Neural progenitor cell (in vitro differentiated cells): ENCODE measurements around the gene DCAF5. TPM values are rescaled to one million over a fixed set of nuclear protein-coding genes. Genes with fewer than 3 reads are reported as not detected.

Source experiments
- DNase-seq: peaks from one replicate; pipeline ENCODE4 v3.0.0-alpha.2; 2016; ENCODE audit warnings: low spot score
- H2AFZ ChIP-seq: fragments of 200-600 bp; sonication (generic); replicated peaks from 2 replicates; pipeline ENCODE4 v1.6.1; 2016; ENCODE audit warnings: antibody characterized with exemption
- H3F3A ChIP-seq: fragments of 200-600 bp; sonication (generic); 2 replicates; pipeline ENCODE4 v1.6.1; 2016; ENCODE audit warnings: antibody characterized with exemption, low read depth
- H3K27ac ChIP-seq: fragments of 200-600 bp; sonication (generic); 2 replicates; pipeline ENCODE4 v1.5.1; 2016; ENCODE audit warnings: mild to moderate bottlenecking
- H3K27me3 ChIP-seq: fragments of 200-600 bp; sonication (generic); 2 replicates; pipeline ENCODE4 v1.6.1; 2016; ENCODE audit warnings: mild to moderate bottlenecking, moderate library complexity
- H3K36me3 ChIP-seq: fragments of 200-600 bp; sonication (generic); 2 replicates; pipeline ENCODE4 v1.5.1; 2016
- H3K4me1 ChIP-seq: fragments of 200-600 bp; sonication (generic); 2 replicates; pipeline ENCODE4 v1.6.1; 2016; ENCODE audit warnings: mixed run types
- H3K4me2 ChIP-seq: fragments of 200-600 bp; sonication (generic); 2 replicates; pipeline ENCODE4 v1.6.1; 2016
- H3K4me3 ChIP-seq: fragments of 200-600 bp; sonication (generic); 2 replicates; pipeline ENCODE4 v1.5.1; 2016
- H3K79me2 ChIP-seq: fragments of 200-600 bp; sonication (generic); 2 replicates; pipeline ENCODE4 v1.6.1; 2016; ENCODE audit warnings: low read depth
- H3K9ac ChIP-seq: fragments of 200-600 bp; sonication (generic); 2 replicates; pipeline ENCODE4 v1.6.1; 2016
- H3K9me3 ChIP-seq: fragments of 200-600 bp; sonication (generic); 2 replicates; pipeline ENCODE4 v1.5.1; 2016; ENCODE audit warnings: low read depth
- H4K20me1 ChIP-seq: fragments of 200-600 bp; sonication (generic); 2 replicates; pipeline ENCODE4 v1.6.1; 2016; ENCODE audit warnings: low read depth
- H3K27ac Mint-ChIP-seq: 3 replicates; pipeline ENCODE4 v1.8.0; 2021; ENCODE audit warnings: mixed read lengths
- H3K27me3 Mint-ChIP-seq: 2 replicates; pipeline ENCODE4 v1.8.0; 2022; ENCODE audit warnings: low read depth, mild to moderate bottlenecking, inconsistent platforms, moderate library complexity, mixed read lengths; ENCODE audit not compliant: insufficient read depth
- H3K36me3 Mint-ChIP-seq: 3 replicates; pipeline ENCODE4 v1.8.0; 2021; ENCODE audit warnings: mixed read lengths
- H3K4me1 Mint-ChIP-seq: 3 replicates; pipeline ENCODE4 v1.8.0; 2021; ENCODE audit warnings: mixed read lengths
- H3K4me3 Mint-ChIP-seq: 3 replicates; pipeline ENCODE4 v1.8.0; 2021; ENCODE audit warnings: mild to moderate bottlenecking, moderate library complexity, mixed read lengths
- H3K9me3 Mint-ChIP-seq: 3 replicates; pipeline ENCODE4 v1.8.0; 2020; ENCODE audit warnings: mixed read lengths
- CTCF ChIP-seq: fragments of 200-600 bp; sonication (generic); IDR thresholded peaks from 2 replicates; pipeline ENCODE4 v1.5.1; 2017; ENCODE audit warnings: antibody characterized with exemption, mild to moderate bottlenecking
- EZH2 ChIP-seq: fragments of 200-600 bp; sonication (generic); IDR thresholded peaks from 2 replicates; pipeline ENCODE4 v1.6.1; 2017; ENCODE audit warnings: antibody characterized with exemption, mild to moderate bottlenecking, moderate library complexity
- EZH2phosphoT487 ChIP-seq: fragments of 200-600 bp; sonication (generic); IDR thresholded peaks from 2 replicates; pipeline ENCODE4 v1.6.1; 2017; ENCODE audit warnings: antibody characterized with exemption
- total RNA-seq: library from RNA; depleted of rRNA; stranded (reverse); fragments of >200 nt; gene quantifications from 2 replicates; pipeline ENCODE4 v1.2.3, GENCODE V29; 2015; ENCODE audit warnings: low replicate concordance

Gene DCAF5
- total RNA-seq, 1 donor from 2014 or later: 22.4 TPM

GRCh38 chr14:69097974-69098373, 54.9 kb downstream of the DCAF5 start:
- Mint-ChIP-seq H3K27me3 (no peaks in the 10 kb centered on the region), H3K9me3 (no peaks in the 10 kb centered on the region), H3K27ac (peak overlapping the region; percentile 14), H3K4me3 (no peak overlapping the region), H3K4me1 (peaks cover 49% of the 10 kb centered on the region), H3K36me3 (peaks cover 20% of the 10 kb centered on the region)
- Histone ChIP-seq H3K36me3 (peaks cover 2% of the 10 kb centered on the region), H3K4me2 (peak overlapping the region; percentile 31), H3K9me3 (no peaks in the 10 kb centered on the region), H3K4me1 (peaks cover 43% of the 10 kb centered on the region), H2AFZ (no peak overlapping the region), H3K79me2 (no peaks in the 10 kb centered on the region), H4K20me1 (peaks cover 16% of the 10 kb centered on the region), H3F3A (peaks cover 47% of the 10 kb centered on the region), H3K4me3 (no peak overlapping the region), H3K9ac (no peak overlapping the region), H3K27ac (peak overlapping the region; percentile 57), H3K27me3 (no peaks in the 10 kb centered on the region)
- peak; percentile 57 for DNase-seq
- TF ChIP-seq CTCF (no peak), EZH2 (no peak)

GRCh38 chr14:69096781-69097475, 56.0 kb downstream of the DCAF5 start:
- Histone ChIP-seq H2AFZ (no peak overlapping the region), H3K27me3 (no peaks in the 10 kb centered on the region), H3K36me3 (no peaks in the 10 kb centered on the region), H3K9ac (no peak overlapping the region), H4K20me1 (peaks cover 16% of the 10 kb centered on the region), H3K79me2 (no peaks in the 10 kb centered on the region), H3K27ac (no peak overlapping the region), H3F3A (peaks cover 47% of the 10 kb centered on the region), H3K4me1 (peaks cover 45% of the 10 kb centered on the region), H3K4me2 (no peak overlapping the region), H3K4me3 (no peak overlapping the region), H3K9me3 (no peaks in the 10 kb centered on the region)
- no peak overlapping the region for H3K4me3 Mint-ChIP-seq
- peaks cover 20% of the 10 kb centered on the region for H3K36me3 Mint-ChIP-seq
- peaks cover 51% of the 10 kb centered on the region for H3K4me1 Mint-ChIP-seq
- TF ChIP-seq EZH2: no peak
- no peak overlapping the region for H3K27ac Mint-ChIP-seq
- no peaks in the 10 kb centered on the region for H3K9me3 Mint-ChIP-seq
- no peaks in the 10 kb centered on the region for H3K27me3 Mint-ChIP-seq
- DNase-seq: no peak

GRCh38 chr14:69096246-69096645, 56.7 kb downstream of the DCAF5 start:
- peaks cover 51% of the 10 kb centered on the region for H3K4me1 Mint-ChIP-seq
- H3K27ac Mint-ChIP-seq: no peak overlapping the region
- no peak overlapping the region for H3K9ac ChIP-seq

More at GRCh38 chr14:69096246-69096645, 56.7 kb downstream of the DCAF5 start:
- Histone ChIP-seq H3K36me3 (no peaks in the 10 kb centered on the region), H4K20me1 (peaks cover 16% of the 10 kb centered on the region), H3K9me3 (no peaks in the 10 kb centered on the region), H2AFZ (no peak overlapping the region), H3K79me2 (no peaks in the 10 kb centered on the region), H3K27ac (no peak overlapping the region), H3F3A (peaks cover 47% of the 10 kb centered on the region), H3K27me3 (no peaks in the 10 kb centered on the region), H3K4me2 (no peak overlapping the region), H3K4me1 (peaks cover 45% of the 10 kb centered on the region), H3K4me3 (no peak overlapping the region)
- Mint-ChIP-seq H3K9me3 (no peaks in the 10 kb centered on the region), H3K4me3 (no peak overlapping the region), H3K27me3 (no peaks in the 10 kb centered on the region), H3K36me3 (peaks cover 24% of the 10 kb centered on the region)
- no peak for DNase-seq
- TF ChIP-seq EZH2phosphoT487: no peak
- no peak for TF ChIP-seq EZH2
- no peak for TF ChIP-seq CTCF
